Stimulated activated CD4-positive, alpha-beta T cell treated with anti-CD3 and anti-CD28 coated beads, Interleukin-15, amount 100 ng/mL, for 48 hours (primary cell): ENCODE results near the gene RBMY1B.
"Not testable (repeated sequence)": the region's sequence is repeated elsewhere in the genome, so short reads cannot be mapped to it uniquely, and the experiment has no call there.

Source experiments
- DNase-seq, 2 donors: peaks; one replicate each; pipeline ENCODE4 v3.0.0-alpha.2; 2020; ENCODE audit warnings: low read depth in 2 of 2

Gene RBMY1B

GRCh38 chrY:21511038-21511437, at the start of gene RBMY1B:
RBMY1B (plus strand) TSS chrY:21511338; CDS start chrY:21513351, 2,013 bp downstream.
- not testable (repeated sequence) for DNase-seq

GRCh38 chrY:21462915-21463314, 48.2 kb upstream of the RBMY1B start:
- not testable (repeated sequence) for DNase-seq

- DNase-seq, result no peak
Measured at GRCh38 chrY:21482967-21483366, 28.2 kb upstream of the RBMY1B start.

- DNase-seq, result not testable (repeated sequence)
Measured at GRCh38 chrY:21534579-21534978, 23.4 kb downstream of the RBMY1B start, which contains the start of gene RBMY1A1. RBMY1A1 (plus strand) TSS chrY:21534879; CDS start chrY:21536892, 2,013 bp downstream.

- not testable (repeated sequence) for DNase-seq
Measured at GRCh38 chrY:21559316-21559984, 48.3 kb downstream of the RBMY1B start.
